OCI-M2 (cell line): ENCODE data around the gene ATG9A.
A peak's percentile ranks its signal among the peaks of the same experiment; 100 is the strongest.

Source experiments
- DNase-seq: peaks from one replicate; lab custom pipeline; 2025; ENCODE audit not compliant: unreplicated experiment; lab: John Stamatoyannopoulos, UW

ATG9A gene

GRCh38 chr2:219252570-219252899 is 23.1 kb upstream of the ATG9A start:
- no peak for DNase-seq

DNA sequence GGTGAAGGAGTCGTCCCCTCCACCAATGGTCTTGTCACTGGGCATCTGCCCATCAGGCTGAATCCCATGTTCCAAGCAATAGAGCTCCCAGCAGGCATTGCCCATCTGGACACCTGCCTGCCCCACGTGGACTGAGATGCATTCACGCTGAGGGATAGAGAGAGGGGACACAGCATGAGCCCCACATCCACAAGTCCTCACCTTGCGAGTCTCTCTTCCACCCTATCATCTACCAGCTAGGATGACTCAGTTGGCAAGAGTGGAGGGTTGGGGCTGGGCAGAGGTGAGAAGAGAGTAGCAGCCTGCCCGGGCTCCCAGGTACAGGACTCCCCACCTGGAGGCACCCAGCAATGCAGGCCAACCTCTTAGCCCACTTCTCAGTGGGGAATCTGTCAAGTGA is 22.6 kb upstream of the ATG9A start:
- no peak for DNase-seq

DNA sequence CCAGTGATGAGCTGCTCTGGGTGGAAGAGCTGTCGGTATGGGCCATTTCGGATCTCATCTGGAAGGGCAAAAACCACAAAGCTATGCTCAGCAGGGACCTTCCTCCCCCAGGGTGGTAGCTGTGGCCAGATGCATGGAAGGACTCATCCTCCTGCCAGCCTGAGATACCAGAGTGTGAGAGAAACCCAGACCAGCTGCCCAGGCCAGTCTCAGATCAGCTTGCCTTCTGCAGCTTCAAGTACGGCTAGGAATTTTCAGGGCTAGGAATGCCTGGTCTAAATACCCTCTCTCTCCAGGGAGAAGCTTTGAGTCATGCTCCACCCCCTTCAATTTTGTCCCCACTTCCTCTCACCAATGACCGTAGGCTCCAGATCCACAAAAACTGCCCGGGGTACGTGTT is 22.2 kb upstream of the ATG9A start:
- no peak for DNase-seq

DNA sequence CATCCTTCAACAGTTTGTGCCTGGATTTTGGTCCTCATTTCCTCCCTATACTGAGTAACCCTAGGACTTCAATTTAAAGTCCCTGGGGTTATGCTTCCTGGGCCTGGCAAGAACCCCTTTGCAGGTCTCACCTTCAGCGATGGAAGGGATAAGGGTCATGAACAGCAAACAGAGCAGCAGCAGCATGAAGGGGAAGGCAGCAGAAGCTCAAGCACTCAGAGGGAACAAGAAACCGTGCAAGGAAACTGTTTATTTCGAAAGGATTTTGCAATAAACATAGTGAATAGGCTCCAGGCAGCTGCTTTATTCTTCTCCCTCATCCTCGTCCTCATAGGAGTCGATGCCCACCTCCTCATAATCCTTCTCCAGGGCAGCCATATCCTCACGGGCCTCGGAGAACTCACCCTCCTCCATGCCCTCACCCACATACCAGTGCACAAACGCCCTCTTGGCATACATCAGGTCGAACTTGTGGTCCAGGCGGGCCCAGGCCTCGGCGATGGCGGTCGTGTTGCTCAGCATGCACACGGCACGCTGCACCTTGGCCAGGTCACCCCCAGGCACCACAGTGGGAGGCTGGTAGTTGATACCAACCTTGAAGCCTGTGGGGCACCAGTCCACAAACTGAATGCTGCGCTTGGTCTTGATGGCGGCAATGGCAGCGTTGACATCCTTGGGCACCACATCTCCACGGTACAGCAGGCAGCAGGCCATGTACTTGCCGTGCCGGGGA is 20.8 kb upstream of the ATG9A start:
- DNase-seq = no peak

DNA sequence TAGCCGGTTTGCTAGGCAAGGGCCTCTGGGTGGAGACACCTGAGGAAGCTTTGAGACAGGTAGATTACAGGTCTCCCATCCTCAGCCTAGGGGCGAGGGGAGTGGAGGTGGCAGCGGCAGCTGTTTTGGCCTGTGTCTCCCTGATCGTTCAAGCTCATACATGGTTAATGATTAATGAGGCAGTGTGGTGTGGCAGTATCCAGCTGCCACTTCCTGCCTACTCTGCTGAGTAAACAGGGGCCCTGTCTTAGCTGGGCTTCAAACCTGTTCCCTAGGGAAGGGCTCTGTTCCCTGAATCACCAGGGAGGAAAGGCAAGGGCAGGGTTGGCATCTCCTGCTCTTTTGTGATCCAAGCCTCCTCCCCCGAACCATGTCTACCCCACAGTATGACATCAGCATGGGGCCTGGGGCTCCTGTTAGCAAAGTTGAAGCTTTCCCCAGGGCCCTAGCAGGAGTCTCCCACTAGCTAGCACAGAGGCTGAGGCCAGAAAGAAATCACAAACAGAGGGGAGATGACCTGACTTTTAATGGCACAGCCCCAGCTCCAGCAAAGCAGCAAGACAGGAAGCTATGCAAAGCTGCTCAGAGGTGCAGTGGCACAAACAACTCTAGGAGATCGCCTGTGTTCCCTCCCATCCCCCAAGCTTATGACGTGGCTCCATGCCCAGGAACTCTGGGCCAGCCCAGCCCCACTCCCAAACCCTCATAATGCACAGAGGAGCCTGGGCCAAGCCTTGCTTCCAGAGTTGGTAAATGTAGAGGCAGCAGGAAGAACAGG is 20.0 kb upstream of the ATG9A start:
- no peak for DNase-seq

DNA sequence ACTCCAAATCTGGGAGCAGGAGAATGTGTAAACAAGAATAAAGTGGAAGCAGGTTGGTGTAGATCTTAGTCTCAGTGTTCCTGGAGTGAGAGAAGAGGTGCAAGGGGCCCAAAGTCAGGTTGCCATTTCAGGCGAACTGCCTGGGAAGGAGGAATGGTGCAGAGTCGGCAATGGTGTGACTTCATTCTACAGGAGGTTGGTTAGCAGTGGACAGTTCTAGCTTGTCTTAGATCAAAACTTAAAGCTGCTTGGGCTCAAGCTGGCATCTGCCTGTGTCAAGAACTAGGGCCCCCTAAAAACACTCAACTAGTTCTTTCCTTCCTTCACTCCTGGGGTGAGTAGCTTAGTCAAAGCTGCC is 19.4 kb upstream of the ATG9A start:
- no peak for DNase-seq

DNA sequence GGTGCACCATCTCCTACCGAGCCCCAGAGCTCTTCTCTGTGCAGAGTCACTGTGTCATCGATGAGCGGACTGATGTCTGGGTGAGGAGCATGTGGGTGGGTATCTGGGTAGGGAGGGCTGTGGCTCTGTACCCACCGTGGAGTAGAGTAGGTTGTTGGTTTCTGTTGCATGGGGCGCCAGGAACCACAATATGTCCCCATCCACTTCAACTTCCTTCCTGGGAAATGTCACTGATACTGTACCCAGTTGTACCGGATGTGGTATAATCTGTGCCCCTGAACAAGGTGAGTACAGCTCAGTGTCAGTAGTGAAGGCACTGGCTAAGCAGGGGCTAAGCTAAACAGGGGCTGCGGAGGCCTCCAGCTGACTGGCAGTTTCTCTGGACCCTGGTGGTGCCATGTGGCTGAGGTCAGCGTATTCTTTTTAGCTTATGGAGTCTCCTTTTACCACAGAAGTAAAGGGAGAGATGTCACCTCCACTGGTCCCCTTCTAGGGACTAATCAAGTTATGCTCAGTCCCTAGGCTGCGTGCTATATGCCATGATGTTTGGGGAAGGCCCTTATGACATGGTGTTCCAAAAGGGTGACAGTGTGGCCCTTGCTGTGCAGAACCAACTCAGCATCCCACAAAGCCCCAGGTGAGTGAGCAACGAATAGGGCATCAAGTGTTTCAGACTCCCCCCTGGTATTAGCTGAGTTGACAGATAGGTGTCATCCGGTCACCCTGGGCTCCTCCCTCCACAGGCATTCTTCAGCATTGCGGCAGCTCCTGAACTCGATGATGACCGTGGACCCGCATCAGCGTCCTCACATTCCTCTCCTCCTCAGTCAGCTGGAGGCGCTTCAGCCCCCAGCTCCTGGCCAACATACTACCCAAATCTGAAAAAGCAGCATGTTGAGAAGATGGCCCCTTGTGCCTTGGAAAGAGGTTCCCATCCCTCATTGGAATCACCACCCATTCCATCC is 18.5 kb upstream of the ATG9A start:
- DNase-seq = no peak

GRCh38 chr2:219246559-219246958 is 17.1 kb upstream of the ATG9A start:
- no peak for DNase-seq

GRCh38 chr2:219245899-219246230 is 16.4 kb upstream of the ATG9A start:
- DNase-seq = no peak

DNA sequence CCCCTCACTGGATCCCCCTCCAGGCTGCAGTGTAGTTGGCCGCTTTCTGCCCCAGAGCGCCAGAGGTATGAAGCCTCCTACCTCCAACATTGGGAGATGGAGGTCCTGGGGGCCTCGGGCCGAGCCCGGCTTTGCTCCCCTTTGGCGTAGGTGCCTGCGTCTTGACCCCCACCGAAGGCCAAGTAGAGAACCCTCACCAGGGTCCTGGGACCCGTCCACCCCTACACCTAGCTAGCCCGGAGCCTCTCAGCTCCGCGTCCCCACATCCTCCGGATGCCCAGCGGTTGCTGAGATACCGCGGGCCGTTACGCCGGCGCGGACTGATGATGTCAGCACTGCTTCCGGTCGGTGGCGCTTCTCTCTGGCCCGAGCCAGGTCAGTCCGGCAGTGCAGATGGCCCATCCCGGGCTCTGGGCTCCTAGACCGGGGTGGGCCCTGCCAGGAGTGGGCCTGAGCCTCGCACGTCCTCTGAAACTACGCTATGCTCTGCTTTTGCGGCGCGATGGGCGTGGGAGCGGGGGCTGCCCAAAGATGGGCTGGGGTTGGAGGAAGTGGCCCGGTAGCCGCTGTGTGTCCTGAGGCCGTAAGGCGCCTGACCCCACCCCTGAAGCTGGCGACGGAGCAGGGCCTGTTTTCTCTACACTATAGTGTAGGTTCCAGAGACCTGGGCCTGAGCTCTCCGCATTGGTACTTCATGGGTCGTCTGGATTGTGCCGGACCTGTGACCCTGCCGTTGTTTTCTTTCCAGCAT is 15.9 kb upstream of the ATG9A start, which contains the start of the genes GLB1L and STK16:
Gene GLB1L, minus strand, starts transcription at position 297 of the 751 bp plus-strand sequence. CDS start 1,871 bp downstream, outside the sequence.
Gene STK16, plus strand, starts transcription at position 332 of the 751 bp plus-strand sequence. CDS start 521 bp downstream, outside the sequence.
- peak; percentile 63 for DNase-seq

DNA sequence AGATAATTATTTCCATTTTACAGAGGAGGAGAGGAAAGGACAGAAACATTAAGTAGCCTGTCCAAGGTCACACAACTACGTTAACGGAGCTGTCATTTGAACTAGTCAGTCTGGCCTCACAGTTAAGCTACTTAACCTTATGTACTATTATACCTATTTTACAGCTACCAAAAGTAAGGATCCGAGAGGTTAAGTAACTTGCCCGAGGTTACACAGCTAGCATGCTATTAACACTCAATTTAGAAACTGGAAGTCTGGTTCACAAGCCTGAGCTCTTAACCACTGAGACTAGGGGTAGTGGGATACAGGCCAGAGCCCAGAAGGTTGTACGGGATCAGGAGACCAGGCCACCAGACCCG is 15.3 kb upstream of the ATG9A start:
- no peak for DNase-seq

DNA sequence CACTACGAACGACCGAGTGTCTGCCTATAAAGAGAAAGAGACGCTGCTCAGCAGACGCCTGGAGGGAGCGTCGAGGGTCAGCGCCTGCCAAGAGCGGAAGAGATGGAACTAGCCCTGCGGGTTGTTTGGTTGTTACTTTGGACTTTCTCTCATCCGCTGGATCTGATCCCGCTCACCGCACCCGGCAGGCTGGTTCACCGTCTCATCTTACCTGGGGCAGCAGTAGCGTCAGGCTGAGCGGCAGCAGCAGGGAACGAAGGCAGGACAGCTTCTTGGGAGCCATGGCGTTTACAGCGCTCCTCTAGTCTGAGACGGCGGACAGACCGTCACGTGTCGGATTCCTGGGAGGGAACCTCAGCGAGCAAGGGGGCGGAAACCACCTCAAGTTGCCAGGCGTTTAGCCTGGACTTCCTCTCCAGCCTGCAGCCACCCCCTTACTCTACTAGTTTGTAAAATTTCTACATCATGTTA is 13.9 kb upstream of the ATG9A start:
- DNase-seq = no peak

DNA sequence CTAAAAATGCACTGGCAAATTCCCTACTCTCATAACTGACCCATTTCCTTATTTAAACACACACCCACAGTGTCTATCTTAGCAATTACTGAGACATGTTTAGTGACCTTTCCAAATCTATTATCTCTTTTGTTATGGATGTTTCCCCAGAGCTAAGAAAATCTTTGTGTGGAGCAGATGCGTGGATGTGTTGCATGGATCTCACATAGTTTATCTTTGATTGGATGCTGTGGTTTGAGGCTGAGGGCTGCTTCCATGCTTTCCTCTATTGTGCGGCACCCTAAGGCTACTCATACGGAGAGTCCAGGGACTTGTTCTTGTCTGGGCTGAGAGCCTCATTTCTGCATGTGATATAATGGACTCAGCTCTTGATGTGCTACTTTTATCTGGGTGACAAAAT is 4.9 kb upstream of the ATG9A start:
- no peak for DNase-seq

GRCh38 chr2:219230059-219230540 is 664 bp upstream of the ATG9A start:
- DNase-seq = peak; percentile 5

GRCh38 chr2:219228911-219229304 is 528 bp downstream of the ATG9A start:
- no peak for DNase-seq

DNA sequence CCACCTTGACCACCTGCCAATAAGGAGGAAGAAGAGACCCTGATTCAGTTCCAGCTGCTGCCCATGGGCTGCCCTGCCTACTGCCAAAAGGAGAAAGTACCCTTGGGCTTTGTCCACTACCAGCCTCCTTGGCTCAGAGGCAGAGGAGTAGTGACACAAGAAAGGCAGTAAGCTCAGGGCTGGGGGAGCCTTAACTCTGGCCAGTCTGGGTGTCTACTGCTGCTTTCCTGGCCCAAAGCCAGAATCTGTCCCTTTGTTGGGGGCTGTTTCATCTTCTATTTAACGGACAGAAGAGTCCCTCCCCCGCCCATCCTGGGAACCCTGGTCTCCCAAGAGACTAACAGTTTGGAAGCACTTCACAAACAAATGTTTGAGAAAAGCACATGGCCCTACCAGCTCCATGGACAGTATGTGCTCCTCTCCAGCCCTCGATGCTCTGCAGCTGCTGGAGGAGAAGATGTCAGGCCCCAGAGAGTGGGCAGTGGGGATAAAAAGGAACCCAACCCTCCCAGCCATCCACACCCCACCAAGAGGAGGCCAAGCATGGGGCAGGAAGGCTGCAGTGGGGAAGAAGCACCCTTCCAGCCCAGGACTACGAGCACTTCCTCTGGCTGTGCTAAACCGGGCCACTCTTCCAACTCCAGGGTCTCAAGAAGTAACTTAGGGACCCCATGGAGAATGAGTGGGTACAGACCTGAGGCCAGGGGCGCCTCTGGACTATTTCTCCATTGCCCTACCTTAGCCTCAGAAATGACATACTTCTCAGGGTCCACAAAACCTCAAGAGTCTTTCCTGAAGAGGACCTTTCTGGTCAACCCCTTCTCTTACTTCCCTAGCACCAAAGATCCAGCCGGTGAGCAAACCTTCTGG is 1.2 kb downstream of the ATG9A start:
- DNase-seq = no peak

DNA sequence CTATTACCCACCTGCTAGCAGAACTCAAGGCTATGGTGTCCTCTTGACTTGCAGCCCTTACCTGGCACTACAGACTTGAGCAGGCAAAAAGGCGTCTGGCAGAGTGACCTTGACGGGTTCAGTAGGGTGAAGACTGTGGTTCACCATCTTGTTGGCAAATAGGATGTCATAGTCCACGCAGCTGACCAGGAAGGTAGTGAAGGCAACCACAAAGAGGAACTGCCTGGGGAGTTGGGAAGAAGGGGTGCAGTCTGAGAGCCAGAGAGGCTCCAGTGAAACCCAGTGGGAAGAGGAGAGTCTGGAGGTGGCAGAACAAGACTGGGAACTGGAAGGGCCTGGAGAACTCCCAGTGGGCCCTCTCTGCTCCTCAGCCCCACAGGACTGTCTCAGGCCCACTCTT is 4.1 kb downstream of the ATG9A start:
- DNase-seq = no peak

GRCh38 chr2:219223831-219224610 is 5.4 kb downstream of the ATG9A start:
- no peak for DNase-seq

DNA sequence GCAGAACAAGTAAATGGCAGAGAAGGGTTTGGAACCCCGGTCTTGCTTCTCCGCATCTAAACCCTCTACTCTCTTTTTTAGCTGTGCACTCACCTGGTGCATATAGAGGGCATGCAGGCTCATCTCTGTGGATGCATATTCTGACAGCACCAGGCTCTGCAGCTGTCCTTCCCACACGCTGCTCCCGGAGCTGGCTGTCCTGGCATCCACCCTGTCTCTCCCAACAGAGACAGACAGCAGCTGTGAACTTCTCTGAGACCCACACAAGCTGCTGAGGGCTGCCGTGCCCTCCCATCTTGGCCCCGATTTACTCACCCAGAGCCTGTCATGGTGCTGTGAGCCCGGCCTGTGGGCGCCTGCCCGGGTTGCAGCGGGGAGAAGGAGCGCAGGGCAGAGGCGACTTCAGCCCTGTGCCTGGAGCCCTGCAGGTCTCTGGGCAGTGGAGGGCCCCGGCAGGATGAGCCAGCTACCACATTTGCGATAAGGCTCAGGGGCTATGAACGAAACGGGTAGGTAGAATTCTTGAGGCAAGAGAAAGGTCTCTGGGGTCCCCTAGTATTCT is 7.4 kb downstream of the ATG9A start:
- DNase-seq = no peak
